ENCODE measurements around the gene RASAL2. TPM values are rescaled to one million over a fixed set of nuclear protein-coding genes. Genes with fewer than 3 reads are reported as not detected.

The RASAL2 gene
- total and polyA plus RNA-seq, 12 donors = 2.4 to 31.5 (median 15.0) TPM

- H3K27ac ChIP-seq = no peak overlapping the region
- no peaks in the 10 kb centered on the region for H3K27me3 ChIP-seq
- intact Hi-C loops (cut with DNase I) = no loop called here
- WGBS, 4 donors = 96 to 99% (median 97%) methylated on average over 3 of the region's 3 CpGs
- H3K4me1 ChIP-seq (replicated peaks in 1 of 2) = no peaks in the 10 kb centered on the region
- no peak for DNase-seq
- H3K9me3 ChIP-seq (replicated peaks in 1 of 3) = no peaks in the 10 kb centered on the region
- no peaks in the 10 kb centered on the region for H3K36me3 ChIP-seq (replicated peaks in 1 of 2)
- no peak overlapping the region for H3K4me3 ChIP-seq
- no peak for TF ChIP-seq POLR2A (IDR thresholded peaks at IDR 0.05)
- TF ChIP-seq CTCF (IDR thresholded peaks at IDR 0.05) = no peak
Measured at GRCh38 chr1:178452013-178452412, 358.1 kb downstream of the RASAL2 start.

GRCh38 chr1:178456472-178456871 lies 362.6 kb downstream of the RASAL2 start:
- no peak overlapping the region for H3K4me3 ChIP-seq
- no peaks in the 10 kb centered on the region for H3K27me3 ChIP-seq
- WGBS, 4 donors = 94 to 97% (median 95%) methylated on average over 13 of the region's 13 CpGs
- TF ChIP-seq CTCF (IDR thresholded peaks at IDR 0.05) (no peak), POLR2A (IDR thresholded peaks at IDR 0.05) (no peak)
- no peak overlapping the region for H3K27ac ChIP-seq
- no peaks in the 10 kb centered on the region for H3K4me1 ChIP-seq (replicated peaks in 1 of 2)
- intact Hi-C loops (cut with DNase I) = no loop called here
- H3K36me3 ChIP-seq (replicated peaks in 1 of 2) = no peaks in the 10 kb centered on the region
- H3K9me3 ChIP-seq (replicated peaks in 1 of 3) = no peaks in the 10 kb centered on the region
- DNase-seq = no peak

GRCh38 chr1:178457651-178458050 lies 363.7 kb downstream of the RASAL2 start:
- Histone ChIP-seq H3K9me3 (replicated peaks in 1 of 3) (no peaks in the 10 kb centered on the region), H3K4me3 (no peak overlapping the region), H3K36me3 (replicated peaks in 1 of 2) (no peaks in the 10 kb centered on the region), H3K4me1 (replicated peaks in 1 of 2) (no peaks in the 10 kb centered on the region), H3K27me3 (no peaks in the 10 kb centered on the region), H3K27ac (no peak overlapping the region)
- DNase-seq = no peak
- TF ChIP-seq POLR2A (IDR thresholded peaks at IDR 0.05) = no peak
- no peak for TF ChIP-seq CTCF (IDR thresholded peaks at IDR 0.05)
- WGBS, 4 donors = 87 to 100% (median 96%) methylated on average over 2 to 5 of the region's 5 CpGs
- intact Hi-C loops (cut with DNase I) = no loop called here

GRCh38 chr1:178458203-178458602 lies 364.3 kb downstream of the RASAL2 start:
- intact Hi-C loops (cut with DNase I) = no loop called here
- DNase-seq = no peak
- Histone ChIP-seq H3K27me3 (no peaks in the 10 kb centered on the region), H3K27ac (no peak overlapping the region), H3K4me3 (no peak overlapping the region), H3K9me3 (replicated peaks in 1 of 3) (no peaks in the 10 kb centered on the region), H3K4me1 (replicated peaks in 1 of 2) (no peaks in the 10 kb centered on the region), H3K36me3 (replicated peaks in 1 of 2) (no peaks in the 10 kb centered on the region)
- TF ChIP-seq POLR2A (IDR thresholded peaks at IDR 0.05) = no peak
- TF ChIP-seq CTCF (IDR thresholded peaks at IDR 0.05) = no peak
- 95 to 97% (median 97%) methylated on average over 11 to 12 of the region's 12 CpGs for WGBS, 4 donors

Measured in adrenal gland (tissue), 12 donors.